RCC 7860 (cell line): ENCODE measurements around the gene ELP2.
"Not testable (repeated sequence)": the region's sequence is repeated elsewhere in the genome, so short reads cannot be mapped to it uniquely, and the experiment has no call there.

ENCODE experiments used
- DNase-seq: peaks from one replicate; pipeline ENCODE4 v3.0.0-alpha.2; 2015; ENCODE audit warnings: low spot score
- FAIRE-seq: peaks from 2 replicates; lab custom pipeline; 2012; peaks lifted over from hg19 to GRCh38; lab: Jason Lieb, UNC

The ELP2 gene

GRCh38 chr18:36129300-36130038, at the start of gene ELP2, which contains the start of gene SLC39A6:
Gene ELP2 (plus strand): TSS chr18:36129899. CDS start chr18:36129934, 35 bp downstream.
Gene SLC39A6 (minus strand): TSS chr18:36129340. CDS start chr18:36127007, 2,333 bp downstream.
- no peak for FAIRE-seq

GRCh38 chr18:36081118-36081517, 48.6 kb upstream of the ELP2 start:
- DNase-seq, FAIRE-seq: not testable (repeated sequence)

More at GRCh38 chr18:36129300-36130038, at the start of gene ELP2, which contains the start of gene SLC39A6:
- peak; percentile 83 for DNase-seq

GRCh38 chr18:36083729-36084128, 46.0 kb upstream of the ELP2 start:
- no peak for FAIRE-seq

GRCh38 chr18:36085195-36085594, 44.5 kb upstream of the ELP2 start:
- DNase-seq (no peak), FAIRE-seq (no peak)

More at GRCh38 chr18:36083729-36084128, 46.0 kb upstream of the ELP2 start:
- no peak for DNase-seq

GRCh38 chr18:36086186-36086585, 43.5 kb upstream of the ELP2 start:
- DNase-seq (no peak), FAIRE-seq (no peak)

- FAIRE-seq, result no peak
- no peak for DNase-seq
These were observed 41.4 kb upstream of the ELP2 start for GRCh38 chr18:36088256-36088655.

GRCh38 chr18:36089001-36089400, 40.7 kb upstream of the ELP2 start:
- FAIRE-seq (no peak), DNase-seq (no peak)

GRCh38 chr18:36092116-36092515, 37.6 kb upstream of the ELP2 start:
- not testable (repeated sequence) for DNase-seq, FAIRE-seq

GRCh38 chr18:36094431-36094830, 35.3 kb upstream of the ELP2 start:
- FAIRE-seq, result no peak

GRCh38 chr18:36095936-36096519, 33.7 kb upstream of the ELP2 start:
- FAIRE-seq (peak; percentile 88), DNase-seq (peak; percentile 53)

More at GRCh38 chr18:36094431-36094830, 35.3 kb upstream of the ELP2 start:
- no peak for DNase-seq

- FAIRE-seq (no peak), DNase-seq (no peak)
These were observed 32.7 kb upstream of the ELP2 start for GRCh38 chr18:36096955-36097354.

GRCh38 chr18:36099311-36099710, 30.4 kb upstream of the ELP2 start:
- DNase-seq (no peak), FAIRE-seq (no peak)

- DNase-seq (no peak), FAIRE-seq (no peak)
These were observed 27.8 kb upstream of the ELP2 start for GRCh38 chr18:36101943-36102342.

GRCh38 chr18:36104749-36105148, 24.9 kb upstream of the ELP2 start:
- FAIRE-seq, result no peak
- no peak for DNase-seq

GRCh38 chr18:36107477-36107876, 22.2 kb upstream of the ELP2 start:
- FAIRE-seq (no peak), DNase-seq (no peak)

- no peak for DNase-seq
- no peak for FAIRE-seq
These were observed 21.5 kb upstream of the ELP2 start for GRCh38 chr18:36108196-36108595.

GRCh38 chr18:36108601-36109000, 21.1 kb upstream of the ELP2 start:
- DNase-seq, result no peak
- FAIRE-seq, result no peak

GRCh38 chr18:36109737-36110136, 20.0 kb upstream of the ELP2 start:
- DNase-seq (no peak), FAIRE-seq (no peak)

- no peak for DNase-seq
- no peak for FAIRE-seq
These were observed 17.4 kb upstream of the ELP2 start for GRCh38 chr18:36112302-36112701.

- no peak for FAIRE-seq
- no peak for DNase-seq
These were observed 15.4 kb upstream of the ELP2 start for GRCh38 chr18:36114251-36114650.

GRCh38 chr18:36114738-36115137, 15.0 kb upstream of the ELP2 start:
- DNase-seq (no peak), FAIRE-seq (no peak)

- DNase-seq, FAIRE-seq: not testable (repeated sequence)
These were observed 12.9 kb upstream of the ELP2 start for GRCh38 chr18:36116771-36117170.
